GM12865 (cell line): ENCODE results near the gene PRM3.
A peak's percentile ranks its signal among the peaks of the same experiment; 100 is the strongest.

Experiments used
- DNase-seq: peaks from one replicate; pipeline ENCODE4 v3.0.0; 2010; ENCODE audit warnings: low read depth
- H3K4me3 ChIP-seq: 2 replicates; pipeline ENCODE4 v1.5.1; 2011; ENCODE audit warnings: mild to moderate bottlenecking, low read depth, low read length, control low read depth
- TF ChIP-seq, protein P1 (sequence below): IDR thresholded peaks from 2 replicates; pipeline ENCODE4 v1.5.1; 2011; ENCODE audit warnings: low read length, control low read depth, low read depth, inconsistent platforms; ENCODE audit not compliant: insufficient read depth; ENCODE audit errors: missing control alignments

PRM3 gene

DNA sequence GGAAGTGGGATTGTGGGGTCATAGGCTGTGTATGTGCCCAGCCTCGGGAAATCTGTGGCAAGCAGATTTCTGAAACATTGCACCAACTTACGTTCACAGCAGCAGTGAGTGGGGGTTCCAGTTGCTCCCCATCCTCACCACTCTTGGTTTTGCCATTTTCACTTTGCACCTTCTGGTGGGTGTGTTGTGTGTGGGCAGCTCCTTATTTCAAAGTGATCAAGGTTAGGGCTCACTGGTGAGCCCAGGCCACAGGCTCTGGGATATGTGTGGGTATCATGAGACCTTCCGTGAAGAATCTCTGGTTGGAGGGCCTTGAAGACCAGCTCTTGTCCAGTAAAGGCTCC, 37.2 kb upstream of the PRM3 start:
- DNase-seq: no peak
- peak overlapping the region; percentile 5; the same call in 1 of the 2 replicates for H3K4me3 ChIP-seq
- TF ChIP-seq, protein P1, sequence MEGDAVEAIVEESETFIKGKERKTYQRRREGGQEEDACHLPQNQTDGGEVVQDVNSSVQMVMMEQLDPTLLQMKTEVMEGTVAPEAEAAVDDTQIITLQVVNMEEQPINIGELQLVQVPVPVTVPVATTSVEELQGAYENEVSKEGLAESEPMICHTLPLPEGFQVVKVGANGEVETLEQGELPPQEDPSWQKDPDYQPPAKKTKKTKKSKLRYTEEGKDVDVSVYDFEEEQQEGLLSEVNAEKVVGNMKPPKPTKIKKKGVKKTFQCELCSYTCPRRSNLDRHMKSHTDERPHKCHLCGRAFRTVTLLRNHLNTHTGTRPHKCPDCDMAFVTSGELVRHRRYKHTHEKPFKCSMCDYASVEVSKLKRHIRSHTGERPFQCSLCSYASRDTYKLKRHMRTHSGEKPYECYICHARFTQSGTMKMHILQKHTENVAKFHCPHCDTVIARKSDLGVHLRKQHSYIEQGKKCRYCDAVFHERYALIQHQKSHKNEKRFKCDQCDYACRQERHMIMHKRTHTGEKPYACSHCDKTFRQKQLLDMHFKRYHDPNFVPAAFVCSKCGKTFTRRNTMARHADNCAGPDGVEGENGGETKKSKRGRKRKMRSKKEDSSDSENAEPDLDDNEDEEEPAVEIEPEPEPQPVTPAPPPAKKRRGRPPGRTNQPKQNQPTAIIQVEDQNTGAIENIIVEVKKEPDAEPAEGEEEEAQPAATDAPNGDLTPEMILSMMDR: no peak

DNA sequence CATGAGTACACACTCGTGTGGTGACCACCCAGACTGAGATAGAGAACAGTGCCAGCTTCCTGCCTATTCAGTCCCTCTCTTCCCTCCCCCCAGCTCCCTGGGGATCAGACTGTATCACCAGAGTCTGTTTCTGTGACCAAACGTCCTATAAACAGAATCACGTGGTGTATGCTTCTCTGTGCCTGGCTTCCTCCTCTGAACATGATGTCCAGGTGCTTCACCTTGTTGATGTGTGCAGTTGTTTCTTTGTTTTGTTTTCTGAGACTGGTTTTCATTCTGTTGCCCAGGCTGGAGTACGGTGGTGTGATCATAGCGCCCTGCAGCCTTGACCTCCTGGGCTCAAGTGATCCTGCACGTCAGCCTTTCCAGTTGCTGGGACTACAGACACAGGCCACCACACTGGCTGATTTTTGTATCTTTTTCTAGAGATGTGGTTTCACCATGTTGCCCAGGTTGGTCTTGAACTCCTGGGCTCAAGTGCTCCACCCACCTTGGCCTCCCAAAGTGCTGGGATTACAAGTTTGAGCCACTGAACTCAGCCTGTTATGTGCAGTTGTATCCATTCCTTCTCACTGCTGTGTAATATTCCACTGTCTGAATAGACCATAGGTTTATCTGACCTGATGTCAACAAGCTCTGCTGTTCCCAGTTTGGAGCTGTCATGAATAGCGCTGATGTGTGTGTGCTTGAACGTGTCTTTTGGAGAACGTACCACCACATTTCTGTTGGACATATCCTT, 36.6 kb upstream of the PRM3 start:
- no peak overlapping the region for H3K4me3 ChIP-seq
- TF ChIP-seq, protein P1: no peak
- DNase-seq: peak; percentile 92

DNA sequence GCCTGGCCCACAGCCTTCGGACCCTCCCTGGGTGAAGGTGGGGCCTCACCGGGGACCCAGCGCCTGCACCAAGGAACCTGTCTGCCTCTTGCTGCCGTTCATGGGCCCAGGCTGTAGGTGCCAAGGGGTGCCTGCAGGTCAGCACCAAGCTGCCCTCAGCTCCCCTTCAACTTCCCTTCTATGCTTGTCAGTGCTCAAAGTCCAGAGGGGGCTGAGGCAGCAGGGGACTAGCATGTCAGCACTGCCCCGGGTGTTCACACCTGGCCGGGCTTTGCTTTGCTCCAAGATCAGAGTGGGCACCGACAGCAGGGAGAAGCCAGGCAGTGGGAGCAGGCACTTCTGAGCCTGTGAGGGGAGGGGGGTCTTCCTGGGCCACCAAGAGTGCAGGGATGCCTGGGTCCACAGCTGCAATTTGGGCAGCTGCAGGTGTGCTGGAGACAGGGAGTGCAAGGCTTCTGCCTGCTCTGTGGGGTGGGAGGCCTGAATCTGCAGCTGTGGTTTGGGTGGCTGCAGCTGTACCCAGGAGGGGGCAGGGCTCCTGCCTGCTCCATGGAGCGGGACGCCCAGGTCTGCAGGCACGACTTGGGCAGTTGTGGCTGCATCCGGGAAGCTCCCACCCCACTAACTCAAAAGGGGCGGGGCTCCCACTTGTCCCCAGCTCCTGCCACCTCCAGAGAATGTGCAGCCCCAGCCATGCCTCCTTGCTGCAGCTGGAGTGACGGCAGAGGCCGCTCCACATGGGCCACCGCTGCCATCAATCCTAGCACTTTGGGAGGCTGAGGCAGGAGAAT, 35.3 kb upstream of the PRM3 start:
- TF ChIP-seq, protein P1: no peak

DNA sequence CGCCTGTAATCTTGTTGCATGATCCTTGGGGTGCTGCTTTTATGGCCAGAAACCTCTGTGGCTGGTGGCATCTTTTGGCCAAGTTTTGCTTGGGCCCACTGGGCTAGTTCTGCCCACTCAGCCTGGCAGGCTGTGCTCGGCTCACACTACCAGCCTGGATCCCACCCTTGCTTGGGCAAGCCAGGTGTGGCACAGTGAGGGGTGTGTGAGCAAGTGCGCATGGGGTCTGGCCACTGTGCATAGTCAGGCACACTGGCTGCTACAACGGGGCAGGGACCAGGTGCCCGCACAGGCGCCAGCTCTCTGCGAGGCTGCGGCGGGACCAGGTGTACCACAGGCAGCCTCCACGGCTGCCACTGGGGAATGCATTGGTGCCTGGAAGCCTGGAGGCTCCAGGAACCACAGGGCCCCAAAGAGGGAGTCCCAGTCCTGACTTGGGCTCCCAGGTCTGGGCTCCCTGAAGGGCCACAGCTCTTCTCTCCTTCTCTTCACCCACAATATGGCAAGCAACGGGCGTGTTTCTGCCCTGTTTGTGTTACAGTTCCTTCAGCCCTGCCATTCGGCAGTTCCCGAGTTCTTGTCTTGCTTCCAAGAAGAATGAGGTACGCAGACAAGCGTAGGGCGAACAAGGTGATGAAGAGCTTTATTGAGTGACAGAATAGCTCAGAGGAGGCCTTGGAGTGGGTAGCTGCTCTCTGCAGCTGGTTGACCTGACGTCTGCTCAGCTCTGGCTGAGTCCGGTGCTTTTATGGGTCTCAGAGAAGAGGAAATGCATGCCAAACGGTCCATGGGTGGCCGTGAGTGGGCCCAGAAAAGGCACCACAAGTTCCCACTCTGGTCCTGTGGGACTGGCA, 34.4 kb upstream of the PRM3 start:
- TF ChIP-seq, protein P1: no peak
- no peak overlapping the region for H3K4me3 ChIP-seq
- DNase-seq: no peak

More for the DNA sequence above, 35.3 kb upstream of the PRM3 start:
- H3K4me3 ChIP-seq: no peak overlapping the region
- peak; percentile 91 for DNase-seq

DNA sequence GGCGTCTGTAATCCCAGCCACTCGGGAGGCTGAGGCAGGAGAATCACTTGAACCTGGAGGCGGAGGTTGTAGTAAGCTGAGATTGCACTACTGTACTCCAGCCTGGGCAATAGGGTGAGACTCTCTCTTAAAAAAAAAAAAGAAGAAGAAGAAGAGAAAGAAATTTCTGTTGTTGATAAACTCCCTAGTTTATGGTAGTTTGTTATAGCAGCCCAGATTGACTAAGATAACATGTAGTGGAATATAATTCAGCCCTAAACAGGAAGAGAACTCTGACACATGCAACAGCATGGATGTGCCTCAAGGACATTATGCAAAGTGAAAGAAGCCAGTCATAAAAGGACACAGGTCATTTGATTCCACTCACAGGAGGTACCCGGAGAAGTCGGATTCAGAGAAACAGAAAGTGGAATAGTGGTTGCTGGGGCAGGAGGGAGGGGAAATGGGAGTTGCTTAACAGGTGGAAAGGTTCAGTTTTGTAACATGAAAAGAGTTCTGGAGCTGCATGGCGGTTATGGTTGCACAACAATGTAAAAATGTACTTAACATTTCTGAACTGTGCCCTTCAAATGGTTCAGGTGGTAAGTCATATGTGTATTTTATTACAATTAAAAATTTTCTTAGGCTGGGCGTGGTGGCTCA, 33.7 kb upstream of the PRM3 start:
- DNase-seq: peak; percentile 76
- H3K4me3 ChIP-seq: no peak overlapping the region
- TF ChIP-seq, protein P1: no peak

DNA sequence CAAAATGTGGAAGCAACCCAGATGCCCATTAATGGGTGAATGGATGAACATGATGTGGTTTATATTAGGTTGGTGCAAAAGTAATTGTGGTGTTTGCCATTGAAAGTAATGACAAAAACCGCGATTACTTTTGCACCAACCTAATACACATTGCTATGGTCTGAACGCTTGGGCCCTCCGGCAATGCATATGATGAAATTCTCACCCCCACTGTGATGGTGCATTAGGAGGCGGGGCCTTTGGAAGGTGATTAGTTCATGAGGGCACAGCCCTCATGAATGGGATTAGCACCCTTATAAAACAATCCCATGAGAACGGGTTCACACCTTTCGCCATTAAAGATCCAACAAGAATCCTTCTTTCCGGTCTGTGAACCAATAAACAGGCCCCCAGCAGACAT, 33.0 kb upstream of the PRM3 start:
- no peak overlapping the region for H3K4me3 ChIP-seq
- TF ChIP-seq, protein P1: no peak
- DNase-seq: no peak
